Measurements from ENCODE around the gene IPMK. TPM values are rescaled to one million over a fixed set of nuclear protein-coding genes. Genes with fewer than 3 reads are reported as not detected.

IPMK gene
- total and polyA plus RNA-seq, 2 donors (not counting 1 experiment from before 2014, with no cell fraction given), result 3.6 to 6.3 TPM

- H3K79me2 ChIP-seq (ENCODE audit: control insufficient read depth, insufficient read depth, low read length), result peaks cover 26% of the 10 kb centered on the region
Observed at GRCh38 chr10:58266826-58267712, 625 bp downstream of the IPMK start.

GRCh38 chr10:58266003-58266825 is 1.5 kb downstream of the IPMK start:
- TF ChIP-seq, protein P1, sequence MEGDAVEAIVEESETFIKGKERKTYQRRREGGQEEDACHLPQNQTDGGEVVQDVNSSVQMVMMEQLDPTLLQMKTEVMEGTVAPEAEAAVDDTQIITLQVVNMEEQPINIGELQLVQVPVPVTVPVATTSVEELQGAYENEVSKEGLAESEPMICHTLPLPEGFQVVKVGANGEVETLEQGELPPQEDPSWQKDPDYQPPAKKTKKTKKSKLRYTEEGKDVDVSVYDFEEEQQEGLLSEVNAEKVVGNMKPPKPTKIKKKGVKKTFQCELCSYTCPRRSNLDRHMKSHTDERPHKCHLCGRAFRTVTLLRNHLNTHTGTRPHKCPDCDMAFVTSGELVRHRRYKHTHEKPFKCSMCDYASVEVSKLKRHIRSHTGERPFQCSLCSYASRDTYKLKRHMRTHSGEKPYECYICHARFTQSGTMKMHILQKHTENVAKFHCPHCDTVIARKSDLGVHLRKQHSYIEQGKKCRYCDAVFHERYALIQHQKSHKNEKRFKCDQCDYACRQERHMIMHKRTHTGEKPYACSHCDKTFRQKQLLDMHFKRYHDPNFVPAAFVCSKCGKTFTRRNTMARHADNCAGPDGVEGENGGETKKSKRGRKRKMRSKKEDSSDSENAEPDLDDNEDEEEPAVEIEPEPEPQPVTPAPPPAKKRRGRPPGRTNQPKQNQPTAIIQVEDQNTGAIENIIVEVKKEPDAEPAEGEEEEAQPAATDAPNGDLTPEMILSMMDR (conservative IDR thresholded peaks at IDR 0.05 in 1 of 2, IDR thresholded peaks at IDR 0.05 in 1 of 2; ENCODE audit: low read depth in 1 of 2, low read length in 2 of 2), result no peak
- no peak for TF ChIP-seq EZH2 (IDR thresholded peaks at IDR 0.05; ENCODE audit: low read length, missing control alignments)
- Histone ChIP-seq H3K36me3 (ENCODE audit: control insufficient read depth, insufficient read depth, low read length) (no peaks in the 10 kb centered on the region), H3K27me3 (ENCODE audit: control insufficient read depth, insufficient read depth, low read length) (no peaks in the 10 kb centered on the region), H3K79me2 (ENCODE audit: control insufficient read depth, insufficient read depth, low read length) (peaks cover 21% of the 10 kb centered on the region), H3K4me1 (ENCODE audit: control insufficient read depth, extremely low read depth, insufficient read depth, low read length) (peaks cover 4% of the 10 kb centered on the region), H3K9ac (ENCODE audit: insufficient read depth, low read length) (peak overlapping the region; percentile 95), H3K9me3 (ENCODE audit: control insufficient read depth, insufficient read depth, low read depth, low read length) (no peaks in the 10 kb centered on the region), H2AFZ (ENCODE audit: low read length) (peak overlapping the region; percentile 37), H3K4me3 (replicated peaks in 1 of 4; ENCODE audit: control extremely low read depth in 1 of 4, insufficient read depth in 1 of 4, low read depth in 3 of 4, low read length in 4 of 4) (peak overlapping the region; percentile 75 to 88 (median 82)), H3K4me2 (ENCODE audit: extremely low read depth, insufficient read depth, low read length) (peak overlapping the region; percentile 88), H3K27ac (ENCODE audit: insufficient read depth, low read length) (peak overlapping the region; percentile 91), H4K20me1 (ENCODE audit: control insufficient read depth, extremely low read depth, insufficient read depth, low read length) (no peaks in the 10 kb centered on the region)
- DNase-seq (ENCODE audit: low read depth in 2 of 2), result peak; percentile 63 to 67

More at GRCh38 chr10:58266826-58267712, 625 bp downstream of the IPMK start:
- DNase-seq (ENCODE audit: low read depth in 2 of 2), result peak; percentile 62 to 67
- H3K27ac ChIP-seq (ENCODE audit: insufficient read depth, low read length), result peak overlapping the region; percentile 91
- H3K9me3 ChIP-seq (ENCODE audit: control insufficient read depth, insufficient read depth, low read depth, low read length), result no peaks in the 10 kb centered on the region
- TF ChIP-seq EZH2 (IDR thresholded peaks at IDR 0.05; ENCODE audit: low read length, missing control alignments), result no peak
- TF ChIP-seq, protein P1 (conservative IDR thresholded peaks at IDR 0.05 in 1 of 2, IDR thresholded peaks at IDR 0.05 in 1 of 2; ENCODE audit: low read depth in 1 of 2, low read length in 2 of 2), result no peak
- H3K4me1 ChIP-seq (ENCODE audit: control insufficient read depth, extremely low read depth, insufficient read depth, low read length), result peaks cover 4% of the 10 kb centered on the region
- no peaks in the 10 kb centered on the region for H3K36me3 ChIP-seq (ENCODE audit: control insufficient read depth, insufficient read depth, low read length)
- peak overlapping the region; percentile 95 for H3K9ac ChIP-seq (ENCODE audit: insufficient read depth, low read length)
- peak overlapping the region; percentile 88 for H3K4me2 ChIP-seq (ENCODE audit: extremely low read depth, insufficient read depth, low read length)
- no peaks in the 10 kb centered on the region for H3K27me3 ChIP-seq (ENCODE audit: control insufficient read depth, insufficient read depth, low read length)
- H2AFZ ChIP-seq (ENCODE audit: low read length), result peak overlapping the region; percentile 77
- H4K20me1 ChIP-seq (ENCODE audit: control insufficient read depth, extremely low read depth, insufficient read depth, low read length), result no peaks in the 10 kb centered on the region
- peak overlapping the region; percentile 75 to 88 (median 82) for H3K4me3 ChIP-seq (replicated peaks in 1 of 4; ENCODE audit: control extremely low read depth in 1 of 4, insufficient read depth in 1 of 4, low read depth in 3 of 4, low read length in 4 of 4)

DNA sequence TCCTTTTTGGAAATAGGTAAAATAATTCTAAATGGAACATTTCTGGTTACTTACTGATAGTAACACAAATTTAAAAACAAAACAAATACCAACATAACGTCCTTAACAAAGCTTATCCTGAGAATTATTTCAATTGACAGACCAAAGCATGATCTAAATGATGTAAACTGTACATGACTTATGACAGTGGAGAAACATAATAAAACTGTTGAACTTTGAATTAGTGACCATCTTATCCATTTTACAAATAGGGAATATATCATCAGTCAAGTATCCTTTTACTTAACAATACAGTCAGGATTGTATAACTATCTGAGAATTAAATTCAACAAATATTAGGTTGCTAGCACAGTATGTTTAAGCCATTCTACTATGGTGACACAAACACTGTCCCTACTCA is 2.4 kb downstream of the IPMK start:
- Histone ChIP-seq H3K27ac (ENCODE audit: insufficient read depth, low read length) (no peak overlapping the region), H3K27me3 (ENCODE audit: control insufficient read depth, insufficient read depth, low read length) (no peaks in the 10 kb centered on the region), H4K20me1 (ENCODE audit: control insufficient read depth, extremely low read depth, insufficient read depth, low read length) (no peaks in the 10 kb centered on the region), H3K9me3 (ENCODE audit: control insufficient read depth, insufficient read depth, low read depth, low read length) (no peaks in the 10 kb centered on the region), H3K4me3 (replicated peaks in 1 of 4; ENCODE audit: control extremely low read depth in 1 of 4, insufficient read depth in 1 of 4, low read depth in 3 of 4, low read length in 4 of 4) (peak overlapping the region in 3 of 4 experiments; percentile 10 to 84 (median 75)), H3K36me3 (ENCODE audit: control insufficient read depth, insufficient read depth, low read length) (no peaks in the 10 kb centered on the region), H3K9ac (ENCODE audit: insufficient read depth, low read length) (no peak overlapping the region), H3K4me2 (ENCODE audit: extremely low read depth, insufficient read depth, low read length) (peak overlapping the region; percentile 88), H3K79me2 (ENCODE audit: control insufficient read depth, insufficient read depth, low read length) (peaks cover 14% of the 10 kb centered on the region), H3K4me1 (ENCODE audit: control insufficient read depth, extremely low read depth, insufficient read depth, low read length) (peaks cover 2% of the 10 kb centered on the region), H2AFZ (ENCODE audit: low read length) (no peak overlapping the region)
- DNase-seq (ENCODE audit: low read depth in 2 of 2), result no peak
- TF ChIP-seq, protein P1 (conservative IDR thresholded peaks at IDR 0.05 in 1 of 2, IDR thresholded peaks at IDR 0.05 in 1 of 2; ENCODE audit: low read depth in 1 of 2, low read length in 2 of 2), result no peak
- no peak for TF ChIP-seq EZH2 (IDR thresholded peaks at IDR 0.05; ENCODE audit: low read length, missing control alignments)
